ENCODE results near the gene C9orf40.

The C9orf40 gene

GRCh38 chr9:74952201-74953151 lies at the start of gene C9orf40:
Gene C9orf40, minus strand, starts transcription at chr9:74952912. Its CDS starts 301 bp downstream, at chr9:74952611.
- peak; percentile 91 to 94 for ATAC-seq

- peak; percentile 76 to 80 for ATAC-seq
Measured at GRCh38 chr9:75001719-75002421, 49.2 kb upstream of the C9orf40 start.

DNA sequence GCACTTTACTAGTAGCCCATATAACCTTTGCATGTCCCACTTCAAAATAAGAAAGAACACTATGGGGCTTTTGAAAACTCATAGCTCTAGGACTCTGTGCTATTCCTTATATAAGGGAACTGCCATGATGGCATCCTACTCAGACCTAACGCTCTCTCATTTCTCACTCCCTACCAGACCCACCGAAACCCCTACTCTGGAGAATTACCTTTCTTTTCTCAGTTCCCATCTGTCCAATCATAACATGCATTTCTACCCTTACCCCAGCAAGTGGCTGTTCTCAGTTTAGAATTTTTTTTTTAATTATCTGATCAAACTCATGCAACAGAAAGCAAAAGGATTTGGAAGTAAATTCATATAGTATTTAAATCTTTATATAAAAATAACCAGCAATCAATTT lies 48.1 kb upstream of the C9orf40 start:
- ATAC-seq, result no peak

DNA sequence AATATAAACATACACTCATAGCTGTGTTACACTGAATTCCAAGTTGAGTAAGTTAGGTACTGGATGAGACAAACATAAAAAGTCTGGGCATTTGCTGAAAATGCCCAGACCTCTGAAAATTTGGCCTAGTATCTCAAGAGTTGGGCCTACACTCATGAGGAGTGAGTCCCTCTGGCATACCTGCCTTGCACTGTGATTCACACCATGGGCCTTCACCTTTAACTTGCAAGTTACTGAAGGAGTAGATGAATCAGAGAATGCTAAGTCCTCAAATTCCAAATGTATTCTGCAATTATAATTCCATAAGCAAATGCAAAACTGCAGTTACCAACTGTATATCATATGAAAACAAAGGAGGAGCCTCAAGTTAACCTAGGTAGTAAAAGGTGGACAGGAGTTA lies 32.3 kb upstream of the C9orf40 start:
- ATAC-seq, result no peak

DNA sequence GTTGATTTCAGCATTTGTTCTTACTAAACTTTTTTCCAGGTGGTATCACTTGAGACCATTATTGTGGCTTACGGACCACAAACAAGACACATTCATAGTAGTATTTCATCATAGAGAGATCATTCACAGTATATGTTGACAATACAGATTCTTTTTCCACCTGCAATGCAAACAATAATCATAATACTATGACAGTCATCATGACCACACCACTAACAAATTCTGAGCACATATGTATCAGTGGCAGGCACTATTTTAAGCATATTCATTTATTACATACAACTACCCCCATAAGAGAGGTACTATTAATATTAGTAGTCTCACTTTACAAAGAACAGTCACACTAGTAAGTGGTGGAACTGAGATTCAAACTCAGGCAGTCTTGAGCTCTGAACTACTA lies 31.0 kb upstream of the C9orf40 start:
- ATAC-seq, result no peak

- no peak for ATAC-seq
Measured at GRCh38 chr9:74979844-74980243, 27.1 kb upstream of the C9orf40 start.

GRCh38 chr9:74977287-74977686 lies 24.6 kb upstream of the C9orf40 start:
- no peak for ATAC-seq

- ATAC-seq, result no peak
Measured at GRCh38 chr9:74975538-74975937, 22.8 kb upstream of the C9orf40 start.

DNA sequence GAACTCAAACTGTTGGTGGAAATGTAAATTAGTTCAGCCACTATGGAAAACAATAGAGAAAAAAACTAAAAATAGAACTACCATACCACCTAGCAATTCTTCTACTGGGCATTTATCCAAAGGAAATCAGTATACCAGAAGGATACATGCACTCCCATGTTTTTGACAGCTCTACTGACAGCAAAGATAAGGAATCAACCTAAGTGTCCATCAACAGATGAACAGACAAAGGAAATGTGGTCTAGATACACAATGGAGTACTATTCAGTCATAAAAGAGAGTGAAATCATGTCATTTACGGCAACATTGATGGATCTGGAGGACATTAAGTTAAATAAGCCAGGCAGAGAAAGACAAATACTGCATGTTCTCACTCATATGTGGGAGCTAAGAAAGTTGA lies 21.8 kb upstream of the C9orf40 start:
- no peak for ATAC-seq

DNA sequence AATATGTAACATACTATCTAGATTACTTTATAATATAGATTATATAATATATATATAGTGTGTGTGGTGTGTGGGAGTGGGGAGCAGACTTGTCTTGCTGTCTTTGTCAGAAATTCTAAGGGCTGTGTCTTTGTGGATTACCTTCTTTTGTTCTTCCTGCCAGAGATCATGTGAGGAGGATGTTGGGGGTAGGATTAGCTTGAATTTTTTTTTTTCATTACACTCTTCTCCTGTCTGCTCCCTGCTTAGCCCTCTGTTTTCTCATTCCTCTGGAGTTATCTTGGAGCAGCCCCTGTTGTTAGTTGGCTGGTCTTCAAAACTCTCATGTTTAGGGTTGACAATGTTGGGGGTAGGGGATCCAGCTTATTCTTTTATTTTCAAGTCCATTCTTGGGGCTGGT lies 21.0 kb upstream of the C9orf40 start:
- no peak for ATAC-seq

DNA sequence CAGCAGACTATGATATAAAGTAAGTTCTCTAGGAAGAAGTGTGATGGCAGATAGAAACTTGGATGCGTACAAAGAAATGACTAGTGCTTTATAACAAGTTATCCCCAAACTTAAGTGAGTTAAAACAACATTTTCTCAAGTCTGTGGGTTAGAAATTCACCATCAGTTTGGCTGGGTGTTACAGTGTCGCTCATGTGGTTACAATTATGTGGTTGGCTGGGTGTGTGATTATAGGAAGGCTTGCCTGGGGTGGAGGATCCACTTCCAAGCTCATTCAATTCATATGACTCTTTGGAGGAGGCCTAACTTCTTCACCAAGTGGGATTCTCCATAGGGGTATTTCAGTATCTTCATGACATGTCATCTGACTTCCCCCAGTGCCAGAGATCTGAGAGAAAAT lies 10.3 kb upstream of the C9orf40 start:
- ATAC-seq, result no peak

DNA sequence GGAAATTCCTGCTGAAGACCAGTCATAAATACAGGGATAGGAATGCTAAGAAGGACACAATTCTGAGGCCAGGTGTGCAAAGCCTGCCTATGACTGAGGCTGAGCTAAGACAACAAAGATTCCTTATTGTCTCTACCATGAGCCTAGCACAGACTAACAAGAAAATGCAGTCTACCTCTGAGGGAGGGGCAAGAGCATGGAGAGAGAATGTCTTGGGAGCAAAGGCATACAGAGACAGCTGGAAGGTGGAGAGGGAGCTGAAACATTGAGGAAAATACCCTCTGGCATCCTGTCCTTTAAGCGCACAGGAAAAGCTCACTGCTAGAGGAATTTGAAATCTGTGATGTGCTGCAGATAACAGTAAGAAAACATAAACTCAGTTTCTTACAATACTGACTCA lies 8.8 kb upstream of the C9orf40 start:
- no peak for ATAC-seq

GRCh38 chr9:74960561-74960960 lies 7.8 kb upstream of the C9orf40 start:
- ATAC-seq, result peak in 1 of 2 donors; percentile 24

DNA sequence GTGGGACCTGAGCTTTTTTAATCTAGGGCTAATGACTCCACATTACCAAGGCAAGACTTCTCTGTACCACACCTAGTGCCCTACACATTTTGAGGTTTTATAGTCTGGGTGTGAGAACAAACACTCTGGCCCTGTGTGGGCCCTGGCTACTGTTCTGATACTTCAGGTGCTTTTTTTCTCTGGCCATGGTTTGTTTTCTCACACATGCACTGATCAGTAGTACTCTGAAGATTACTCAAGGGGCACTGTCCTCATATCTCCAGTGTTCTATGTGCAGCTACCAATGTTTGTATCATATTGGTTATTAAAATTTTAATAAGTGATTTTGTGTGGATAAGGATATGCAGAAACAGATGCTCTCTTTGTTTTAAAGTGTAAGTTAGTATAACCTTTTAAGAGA lies 5.9 kb upstream of the C9orf40 start:
- no peak for ATAC-seq

DNA sequence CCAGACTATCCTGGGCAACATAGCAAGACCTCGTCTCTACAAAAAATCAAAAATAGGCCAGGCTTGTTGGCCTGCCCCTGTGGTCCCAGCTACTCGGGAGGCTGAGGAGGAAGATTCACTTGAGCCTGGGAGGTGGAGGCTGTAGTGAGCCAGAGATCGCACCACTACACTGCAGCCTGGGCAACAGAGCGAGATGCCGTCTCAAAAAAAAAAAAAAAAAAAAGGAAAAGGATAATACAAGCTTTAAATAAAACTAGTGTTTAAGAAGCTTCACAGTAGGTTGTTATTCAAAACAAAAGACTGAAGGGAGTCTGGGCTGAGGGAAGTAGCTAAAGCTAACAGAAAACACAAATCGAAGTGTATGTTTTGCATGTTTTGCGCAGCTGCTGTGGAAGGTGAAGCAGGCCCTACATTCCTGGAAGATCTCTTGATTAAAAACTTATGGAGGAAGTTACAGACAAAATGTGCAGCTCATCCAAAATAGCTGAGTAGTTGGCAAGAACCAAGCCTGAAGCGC lies 581 bp upstream of the C9orf40 start:
- ATAC-seq, result no peak

GRCh38 chr9:74951725-74952151 lies 974 bp downstream of the C9orf40 start:
- peak; percentile 24 to 34 for ATAC-seq

- ATAC-seq, result no peak
Measured at GRCh38 chr9:74951107-74951720, 1.5 kb downstream of the C9orf40 start.

GRCh38 chr9:74949859-74950855 lies 2.6 kb downstream of the C9orf40 start:
- ATAC-seq, result no peak

- no peak for ATAC-seq
Measured at GRCh38 chr9:74948937-74949336, 3.8 kb downstream of the C9orf40 start.

- no peak for ATAC-seq
Measured at GRCh38 chr9:74946686-74947085, 6.0 kb downstream of the C9orf40 start.

DNA sequence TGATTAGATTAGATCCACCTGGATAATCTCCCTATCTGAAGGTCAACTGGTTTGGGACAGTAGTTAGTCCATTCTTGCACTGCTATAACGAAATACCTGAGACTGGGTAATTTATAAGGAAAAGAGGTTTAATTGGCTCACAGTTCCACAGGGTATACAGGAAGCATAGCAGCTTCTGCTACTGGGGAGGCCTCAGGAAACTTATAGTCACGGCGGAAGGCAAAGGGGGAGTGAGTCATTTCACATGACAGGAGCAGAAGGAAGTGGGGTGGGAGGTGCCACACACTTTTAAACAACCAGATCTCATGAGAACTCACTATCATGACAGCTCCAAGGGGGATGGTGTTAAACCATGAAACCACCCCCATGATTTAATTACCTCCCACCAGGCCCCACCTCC lies 9.9 kb downstream of the C9orf40 start:
- peak; percentile 90 to 92 for ATAC-seq

- ATAC-seq, result no peak
Measured at GRCh38 chr9:74940600-74940999, 12.1 kb downstream of the C9orf40 start.
